ENCODE data around the gene RCC2. TPM values are rescaled to one million over a fixed set of nuclear protein-coding genes. Genes with fewer than 3 reads are reported as not detected.
"Not testable (repeated sequence)": the region's sequence is repeated elsewhere in the genome, so short reads cannot be mapped to it uniquely, and the experiment has no call there.

RCC2 gene
- polyA plus RNA-seq, 2 of the 4 experiments (the other 2 are of a cell fraction) = 60.9 to 90.0 TPM

DNA sequence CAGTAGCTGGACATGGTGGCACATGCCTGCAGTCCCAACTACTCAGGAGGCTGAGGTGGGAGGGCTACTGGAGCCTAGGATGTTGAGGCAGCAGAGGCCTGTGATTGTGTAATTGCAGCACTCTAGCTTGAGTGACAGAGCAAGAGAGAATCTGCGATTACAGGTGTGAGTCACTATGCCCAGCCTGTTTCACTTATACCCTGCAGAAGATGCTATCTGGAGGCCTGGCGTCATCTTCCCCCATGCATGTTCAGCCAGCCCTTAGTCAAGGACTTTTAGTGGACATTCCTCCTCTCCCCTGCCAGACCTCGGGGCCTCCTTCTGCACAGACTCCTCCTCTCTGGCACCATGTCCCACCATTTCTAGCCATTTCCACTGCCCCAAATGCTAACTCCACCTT, 36.3 kb upstream of the RCC2 start:
- TF ChIP-seq CEBPB (IDR thresholded peaks at IDR 0.05) = peak; percentile 61 to 83; a peak in 3 of 4 replicates
- TF ChIP-seq FOSL2 (IDR thresholded peaks at IDR 0.05) = 0 out of 2 replicates have a peak, but pooled peaks have one; percentile 18
- peak; percentile 52 for TF ChIP-seq FOSL2 (CRISPR knock-in tag; IDR thresholded peaks at IDR 0.05)
- TF ChIP-seq MAZ (IDR thresholded peaks at IDR 0.05; ENCODE audit: borderline replicate concordance, low read depth, low read length) = no peak
- TF ChIP-seq EHF (CRISPR knock-in tag; IDR thresholded peaks at IDR 0.05) = no peak
- peak; percentile 56; the same call in 1 of the 2 replicates for TF ChIP-seq GATA3 (IDR thresholded peaks at IDR 0.05; ENCODE audit: borderline replicate concordance)
- no peak for TF ChIP-seq TFCP2L1 (CRISPR knock-in tag; IDR thresholded peaks at IDR 0.05)
- TF ChIP-seq, protein P1, sequence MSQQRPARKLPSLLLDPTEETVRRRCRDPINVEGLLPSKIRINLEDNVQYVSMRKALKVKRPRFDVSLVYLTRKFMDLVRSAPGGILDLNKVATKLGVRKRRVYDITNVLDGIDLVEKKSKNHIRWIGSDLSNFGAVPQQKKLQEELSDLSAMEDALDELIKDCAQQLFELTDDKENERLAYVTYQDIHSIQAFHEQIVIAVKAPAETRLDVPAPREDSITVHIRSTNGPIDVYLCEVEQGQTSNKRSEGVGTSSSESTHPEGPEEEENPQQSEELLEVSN (IDR thresholded peaks at IDR 0.05; ENCODE audit: borderline replicate concordance, low read depth) = no peak
- TF ChIP-seq CHD4 (IDR thresholded peaks at IDR 0.05; ENCODE audit: borderline replicate concordance) = no peak
- TF ChIP-seq, protein P2, sequence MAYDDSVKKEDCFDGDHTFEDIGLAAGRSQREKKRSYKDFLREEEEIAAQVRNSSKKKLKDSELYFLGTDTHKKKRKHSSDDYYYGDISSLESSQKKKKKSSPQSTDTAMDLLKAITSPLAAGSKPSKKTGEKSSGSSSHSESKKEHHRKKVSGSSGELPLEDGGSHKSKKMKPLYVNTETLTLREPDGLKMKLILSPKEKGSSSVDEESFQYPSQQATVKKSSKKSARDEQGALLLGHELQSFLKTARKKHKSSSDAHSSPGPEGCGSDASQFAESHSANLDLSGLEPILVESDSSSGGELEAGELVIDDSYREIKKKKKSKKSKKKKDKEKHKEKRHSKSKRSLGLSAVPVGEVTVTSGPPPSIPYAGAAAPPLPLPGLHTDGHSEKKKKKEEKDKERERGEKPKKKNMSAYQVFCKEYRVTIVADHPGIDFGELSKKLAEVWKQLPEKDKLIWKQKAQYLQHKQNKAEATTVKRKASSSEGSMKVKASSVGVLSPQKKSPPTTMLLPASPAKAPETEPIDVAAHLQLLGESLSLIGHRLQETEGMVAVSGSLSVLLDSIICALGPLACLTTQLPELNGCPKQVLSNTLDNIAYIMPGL (CRISPR knock-in tag; IDR thresholded peaks at IDR 0.05; ENCODE audit: borderline replicate concordance) = no peak
- no peak for TF ChIP-seq KDM5A (IDR thresholded peaks at IDR 0.05)
- TF ChIP-seq, protein P3, sequence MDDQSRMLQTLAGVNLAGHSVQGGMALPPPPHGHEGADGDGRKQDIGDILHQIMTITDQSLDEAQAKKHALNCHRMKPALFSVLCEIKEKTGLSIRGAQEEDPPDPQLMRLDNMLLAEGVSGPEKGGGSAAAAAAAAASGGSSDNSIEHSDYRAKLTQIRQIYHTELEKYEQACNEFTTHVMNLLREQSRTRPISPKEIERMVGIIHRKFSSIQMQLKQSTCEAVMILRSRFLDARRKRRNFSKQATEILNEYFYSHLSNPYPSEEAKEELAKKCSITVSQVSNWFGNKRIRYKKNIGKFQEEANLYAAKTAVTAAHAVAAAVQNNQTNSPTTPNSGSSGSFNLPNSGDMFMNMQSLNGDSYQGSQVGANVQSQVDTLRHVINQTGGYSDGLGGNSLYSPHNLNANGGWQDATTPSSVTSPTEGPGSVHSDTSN (IDR thresholded peaks at IDR 0.05) = no peak
- TF ChIP-seq, protein P4, sequence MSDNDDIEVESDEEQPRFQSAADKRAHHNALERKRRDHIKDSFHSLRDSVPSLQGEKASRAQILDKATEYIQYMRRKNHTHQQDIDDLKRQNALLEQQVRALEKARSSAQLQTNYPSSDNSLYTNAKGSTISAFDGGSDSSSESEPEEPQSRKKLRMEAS (IDR thresholded peaks at IDR 0.05) = no peak
- no peak for TF ChIP-seq PHF8 (IDR thresholded peaks at IDR 0.05; ENCODE audit: borderline replicate concordance, low read depth)
- no peak for TF ChIP-seq RARB (CRISPR knock-in tag; IDR thresholded peaks at IDR 0.05)
- no peak for TF ChIP-seq MYC (IDR thresholded peaks at IDR 0.05; ENCODE audit: borderline replicate concordance, low read length)
- TF ChIP-seq, protein P5, sequence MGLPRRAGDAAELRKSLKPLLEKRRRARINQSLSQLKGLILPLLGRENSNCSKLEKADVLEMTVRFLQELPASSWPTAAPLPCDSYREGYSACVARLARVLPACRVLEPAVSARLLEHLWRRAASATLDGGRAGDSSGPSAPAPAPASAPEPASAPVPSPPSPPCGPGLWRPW (IDR thresholded peaks at IDR 0.05) = no peak
- no peak for TF ChIP-seq RNF2 (IDR thresholded peaks at IDR 0.05; ENCODE audit: borderline replicate concordance, low read depth)
- no peak for TF ChIP-seq ZFP36 (IDR thresholded peaks at IDR 0.05; ENCODE audit: borderline replicate concordance, partially characterized antibody)
- TF ChIP-seq, protein P6, sequence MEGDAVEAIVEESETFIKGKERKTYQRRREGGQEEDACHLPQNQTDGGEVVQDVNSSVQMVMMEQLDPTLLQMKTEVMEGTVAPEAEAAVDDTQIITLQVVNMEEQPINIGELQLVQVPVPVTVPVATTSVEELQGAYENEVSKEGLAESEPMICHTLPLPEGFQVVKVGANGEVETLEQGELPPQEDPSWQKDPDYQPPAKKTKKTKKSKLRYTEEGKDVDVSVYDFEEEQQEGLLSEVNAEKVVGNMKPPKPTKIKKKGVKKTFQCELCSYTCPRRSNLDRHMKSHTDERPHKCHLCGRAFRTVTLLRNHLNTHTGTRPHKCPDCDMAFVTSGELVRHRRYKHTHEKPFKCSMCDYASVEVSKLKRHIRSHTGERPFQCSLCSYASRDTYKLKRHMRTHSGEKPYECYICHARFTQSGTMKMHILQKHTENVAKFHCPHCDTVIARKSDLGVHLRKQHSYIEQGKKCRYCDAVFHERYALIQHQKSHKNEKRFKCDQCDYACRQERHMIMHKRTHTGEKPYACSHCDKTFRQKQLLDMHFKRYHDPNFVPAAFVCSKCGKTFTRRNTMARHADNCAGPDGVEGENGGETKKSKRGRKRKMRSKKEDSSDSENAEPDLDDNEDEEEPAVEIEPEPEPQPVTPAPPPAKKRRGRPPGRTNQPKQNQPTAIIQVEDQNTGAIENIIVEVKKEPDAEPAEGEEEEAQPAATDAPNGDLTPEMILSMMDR (IDR thresholded peaks at IDR 0.05) = no peak
- no peak for TF ChIP-seq HOXA7 (CRISPR knock-in tag; IDR thresholded peaks at IDR 0.05)
- no peak for TF ChIP-seq POLR2A (IDR thresholded peaks at IDR 0.05; ENCODE audit: low read length)
- TF ChIP-seq BHLHE40 (IDR thresholded peaks at IDR 0.05; ENCODE audit: low read depth, low read length) = no peak
- 0 out of 5 replicates have a peak, but pooled peaks of 1 of the 2 experiments have one; percentile 19 for TF ChIP-seq JUN (IDR thresholded peaks at IDR 0.05)
- TF ChIP-seq TP53 (CRISPR knock-in tag; IDR thresholded peaks at IDR 0.05) = no peak
- TF ChIP-seq EP300 (IDR thresholded peaks at IDR 0.05) = no peak
- TF ChIP-seq HDAC2 (IDR thresholded peaks at IDR 0.05) = no peak
- ATAC-seq (peak; percentile 81 to 98), DNase-seq (ENCODE audit: low read depth in 1 of 2, low spot score in 1 of 2) (peak in 1 of 2 experiments; percentile 65), FAIRE-seq (no peak)
- H3K4me2 ChIP-seq = peak overlapping the region; percentile 43
- no peak overlapping the region for H3K4me3 ChIP-seq
- POLR2A ChIA-PET = interaction anchor here (1.1 to 1.2 kb wide), 2 partner anchors 33 to 37 kb away, joined by 3 read pairs; partner anchors contain the start of gene RCC2
- CTCF ChIA-PET = interaction anchor here (0.9 to 1.7 kb wide), 9 partner anchors 10 to 186 kb away, joined by 3 to 6 read pairs (median 3); no protein-coding TSS in a partner anchor
- H3K9me3 ChIP-seq = no peaks in the 10 kb centered on the region
- peak overlapping the region; percentile 42 to 64; a peak in 4 of 6 replicates for H3K27ac ChIP-seq
- H3K4me1 ChIP-seq = peaks cover 22% of the 10 kb centered on the region; the same call in 2 of the 3 replicates
- WGBS (ENCODE audit: missing lambda C conversion rate) = 0% methylated on average over 1 of the region's 3 CpGs

DNA sequence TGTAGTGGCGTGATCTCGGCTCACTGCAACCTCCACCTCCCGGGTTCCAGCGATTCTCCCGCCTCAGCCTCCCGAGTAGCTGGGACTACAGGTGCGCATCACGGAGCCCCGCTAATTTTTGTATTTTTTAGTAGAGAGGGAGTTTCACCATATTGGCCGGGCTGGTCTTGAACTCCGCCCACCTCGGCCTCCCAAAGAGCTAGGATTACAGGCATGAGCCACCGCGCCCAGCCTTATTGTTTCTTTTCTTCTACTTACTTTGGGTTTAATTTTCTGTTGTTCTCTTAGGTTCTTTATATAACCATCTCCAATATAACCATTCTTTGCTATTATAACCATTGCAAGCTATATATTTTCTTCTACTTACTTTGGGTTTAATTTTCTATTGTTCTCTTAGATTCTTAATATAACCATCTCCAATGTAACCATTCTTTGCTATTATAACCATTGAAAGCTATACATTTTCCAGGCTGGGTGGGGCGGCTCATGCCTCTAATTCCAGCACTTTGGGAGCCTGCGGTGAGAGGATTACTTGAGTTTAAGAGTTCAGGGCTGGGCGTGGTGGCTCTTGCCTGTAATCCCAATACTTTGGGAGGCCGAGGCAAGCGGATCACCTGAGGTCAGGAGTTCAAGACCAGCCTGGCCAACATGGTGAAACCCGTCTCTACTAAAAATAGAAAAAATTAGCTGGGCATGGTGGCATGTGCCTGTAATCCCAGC, 35.5 kb upstream of the RCC2 start:
- FAIRE-seq, ATAC-seq: not testable (repeated sequence)

More for the DNA sequence above, 35.5 kb upstream of the RCC2 start:
- peaks cover 22% of the 10 kb centered on the region; the same call in 2 of the 3 replicates for H3K4me1 ChIP-seq
- H3K9me3 ChIP-seq; DNase-seq (ENCODE audit: low read depth in 1 of 2, low spot score in 1 of 2); H3K4me3 ChIP-seq; H3K4me2 ChIP-seq: not testable (repeated sequence)
- POLR2A ChIA-PET = interaction anchor here (1.2 kb wide), 1 partner anchor 36 kb away, joined by 3 read pairs; the partner anchor contains the start of gene RCC2
- 86% methylated on average over 20 of the region's 20 CpGs for WGBS (ENCODE audit: missing lambda C conversion rate)
- peak overlapping the region in 1 of 2 experiments; percentile 64; a peak in 3 of 6 replicates for H3K27ac ChIP-seq
- CTCF ChIA-PET = interaction anchor here (0.9 to 1.6 kb wide), 6 partner anchors 11 to 132 kb away, joined by 3 to 6 read pairs (median 4); no protein-coding TSS in a partner anchor
